ENCODE data around the gene CLDN12. TPM values are rescaled to one million over a fixed set of nuclear protein-coding genes. Genes with fewer than 3 reads are reported as not detected.

Gene CLDN12
- total RNA-seq: 72.0 TPM

- DNase-seq (ENCODE audit: low spot score): peak; percentile 87
Observed at GRCh38 chr7:90403174-90404113, at the start of gene CLDN12. CLDN12 (plus strand) TSS chr7:90403461; CDS start chr7:90412677, 9,216 bp downstream.

GRCh38 chr7:90383422-90383821 lies 19.8 kb upstream of the CLDN12 start:
- no peak for DNase-seq (ENCODE audit: low spot score)

DNA sequence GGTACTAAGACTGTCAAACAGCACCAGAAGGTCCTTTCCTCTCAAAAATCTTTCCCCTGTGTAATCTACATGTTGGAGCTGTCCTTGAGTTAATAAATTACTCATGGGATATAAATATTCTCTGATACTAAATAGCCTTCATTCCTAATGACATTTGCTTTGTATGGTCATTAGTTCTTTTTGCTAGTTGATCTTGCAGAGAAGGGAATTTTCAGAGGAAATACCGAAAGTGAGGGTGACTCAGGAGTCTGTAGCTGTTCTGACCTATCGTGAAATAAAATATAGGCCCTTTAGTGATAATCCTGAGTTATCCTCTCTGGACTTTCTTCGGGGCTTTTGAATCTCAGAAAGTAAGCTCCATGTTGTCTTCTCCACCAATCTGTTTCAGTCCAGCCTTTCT lies 19.4 kb upstream of the CLDN12 start:
- DNase-seq (ENCODE audit: low spot score): no peak

DNA sequence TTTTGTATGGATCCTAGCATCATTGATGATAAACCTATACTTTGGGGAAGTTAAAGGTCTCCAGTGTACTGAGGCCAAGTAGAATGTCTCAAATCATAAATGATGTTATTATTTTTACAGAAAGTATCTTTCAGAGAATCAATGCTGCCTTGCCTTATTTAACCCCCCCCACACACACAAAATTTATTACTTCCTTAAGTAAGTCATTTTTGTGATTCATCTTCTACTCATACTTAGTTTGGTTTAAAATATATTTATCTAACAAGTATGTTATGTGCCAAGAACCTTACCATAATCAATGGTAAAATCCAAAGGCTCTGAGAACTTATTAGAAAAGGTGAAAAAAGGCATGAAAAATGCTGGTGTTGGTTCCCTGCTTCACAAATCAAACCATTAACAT lies 18.8 kb upstream of the CLDN12 start:
- DNase-seq (ENCODE audit: low spot score): no peak

GRCh38 chr7:90387470-90388240 lies 15.6 kb upstream of the CLDN12 start:
- DNase-seq (ENCODE audit: low spot score): no peak

GRCh38 chr7:90390926-90391325 lies 12.3 kb upstream of the CLDN12 start:
- DNase-seq (ENCODE audit: low spot score): no peak

GRCh38 chr7:90391488-90391887 lies 11.8 kb upstream of the CLDN12 start:
- no peak for DNase-seq (ENCODE audit: low spot score)

GRCh38 chr7:90396420-90396819 lies 6.8 kb upstream of the CLDN12 start:
- DNase-seq (ENCODE audit: low spot score): no peak

DNA sequence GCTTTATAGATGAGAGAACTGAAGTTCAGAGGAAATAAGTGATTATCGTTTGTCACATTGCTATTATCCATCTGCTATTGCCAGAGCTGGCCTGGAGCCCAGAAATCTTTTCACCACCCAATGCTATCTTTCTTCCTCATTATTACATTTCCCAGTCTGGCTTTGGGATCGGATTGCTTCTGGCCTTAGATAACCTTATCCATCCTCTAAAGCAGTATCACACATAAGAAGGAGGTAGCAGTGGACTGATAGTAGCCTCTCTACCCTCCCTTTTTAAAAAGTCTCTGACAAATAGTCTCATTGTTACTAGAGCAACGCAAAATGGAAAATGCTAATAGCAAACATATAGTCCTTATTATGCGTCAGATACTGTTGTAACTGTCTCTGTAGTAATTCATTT lies 1.3 kb upstream of the CLDN12 start:
- peak; percentile 14 for DNase-seq (ENCODE audit: low spot score)

- no peak for DNase-seq (ENCODE audit: low spot score)
Observed at GRCh38 chr7:90402785-90403173, 482 bp upstream of the CLDN12 start.

GRCh38 chr7:90404777-90405176 lies 1.5 kb downstream of the CLDN12 start:
- DNase-seq (ENCODE audit: low spot score): no peak

DNA sequence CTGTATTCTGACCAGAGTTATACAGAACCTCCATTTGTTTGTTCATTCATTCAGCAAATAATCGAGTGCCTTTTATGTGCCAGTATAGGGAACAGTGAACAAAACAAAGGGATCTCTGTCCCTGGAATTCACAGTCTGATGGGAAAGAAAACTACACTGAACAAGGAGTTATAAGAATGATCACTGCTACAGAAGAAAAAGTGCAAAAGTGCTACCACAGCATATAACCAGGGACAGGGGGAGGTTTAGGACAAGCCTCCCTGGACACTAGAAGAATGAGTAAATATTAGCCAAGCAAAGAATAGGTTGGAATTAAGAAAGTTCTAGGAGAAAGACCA lies 4.2 kb downstream of the CLDN12 start:
- DNase-seq (ENCODE audit: low spot score): no peak

- no peak for DNase-seq (ENCODE audit: low spot score)
Observed at GRCh38 chr7:90408142-90408541, 4.9 kb downstream of the CLDN12 start.

DNA sequence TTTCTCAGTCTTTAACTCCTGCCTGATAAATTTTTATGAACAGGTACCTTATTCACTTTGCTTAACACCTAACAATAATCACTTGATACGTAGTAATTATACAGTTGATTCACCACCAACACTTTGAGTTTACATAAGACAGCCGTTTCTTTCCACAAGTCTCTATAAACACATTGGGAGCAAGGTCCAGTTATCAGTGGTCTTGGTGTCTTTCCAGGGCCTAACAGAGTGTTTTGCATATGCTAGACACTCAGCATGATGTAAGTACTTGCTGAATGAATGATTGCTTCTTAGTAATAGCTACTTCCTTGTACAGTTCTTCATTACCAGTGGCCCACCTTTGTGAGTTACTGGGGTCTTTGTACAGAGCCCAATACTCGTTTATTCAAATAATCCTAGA lies 6.4 kb downstream of the CLDN12 start:
- peak; percentile 44 for DNase-seq (ENCODE audit: low spot score)

DNA sequence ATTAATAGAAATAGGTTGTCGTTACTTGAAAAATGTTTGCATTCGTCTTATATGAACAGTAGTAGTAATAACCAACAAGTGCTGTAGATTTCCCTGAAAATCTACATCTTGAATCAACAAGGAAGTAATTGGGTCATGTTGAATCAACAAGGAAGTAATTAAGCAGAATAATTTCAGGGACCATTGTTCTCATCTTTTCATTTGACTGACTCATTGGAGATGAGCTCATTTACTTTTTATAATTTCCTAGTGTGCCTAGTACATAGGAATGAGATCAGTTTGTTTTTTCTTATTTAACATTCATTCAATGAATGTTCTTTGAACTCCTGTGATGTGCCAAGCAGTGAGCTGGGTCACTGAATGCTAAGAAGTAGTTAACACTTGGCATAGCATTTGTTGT lies 8.2 kb downstream of the CLDN12 start:
- DNase-seq (ENCODE audit: low spot score): no peak

GRCh38 chr7:90412458-90413184 lies 9.4 kb downstream of the CLDN12 start:
- peak; percentile 30 for DNase-seq (ENCODE audit: low spot score)

GRCh38 chr7:90413185-90413528 lies 9.9 kb downstream of the CLDN12 start:
- DNase-seq (ENCODE audit: low spot score): no peak

DNA sequence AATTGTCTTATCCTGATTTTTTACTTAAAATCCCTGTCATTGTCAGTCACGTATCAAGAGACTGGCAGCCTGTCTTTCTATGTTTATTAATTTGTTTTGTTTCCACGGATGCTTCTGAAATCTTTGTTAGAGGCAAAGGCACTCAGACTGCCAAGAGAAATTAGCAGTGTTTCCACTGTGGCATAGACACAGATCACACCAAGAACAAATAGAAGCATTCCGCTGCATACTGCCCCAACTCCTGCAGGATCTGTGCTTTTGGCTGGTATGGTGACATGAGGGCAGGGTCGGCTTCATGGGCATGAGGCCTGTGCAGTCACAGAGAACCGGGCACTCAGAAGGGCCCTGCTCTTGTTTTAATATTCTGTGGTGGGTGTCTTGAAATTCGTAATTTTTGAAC lies 18.4 kb downstream of the CLDN12 start:
- no peak for DNase-seq (ENCODE audit: low spot score)

- DNase-seq (ENCODE audit: low spot score): no peak
Observed at GRCh38 chr7:90424720-90425119, 21.5 kb downstream of the CLDN12 start.

- no peak for DNase-seq (ENCODE audit: low spot score)
Observed at GRCh38 chr7:90425376-90425775, 22.1 kb downstream of the CLDN12 start.

- no peak for DNase-seq (ENCODE audit: low spot score)
Observed at GRCh38 chr7:90430614-90431460, 27.6 kb downstream of the CLDN12 start.

- DNase-seq (ENCODE audit: low spot score): no peak
Observed at GRCh38 chr7:90432752-90433151, 29.5 kb downstream of the CLDN12 start.

All from mucosa of gallbladder (tissue), 1 donor.